HL-60 (cell line): ENCODE data around the gene GRM8.

ENCODE experiments used
- GABPA ChIP-seq: IDR thresholded peaks from 2 replicates; pipeline ENCODE4 v1.6.1; 2012; ENCODE audit warnings: low read depth
- POLR2AphosphoS5 ChIP-seq: IDR thresholded peaks from 2 replicates; pipeline ENCODE4 v1.6.1; 2012; ENCODE audit warnings: low read depth
- TF ChIP-seq, protein P1 (sequence below): IDR thresholded peaks from one replicate; pipeline ENCODE4 v1.5.1; 2011; ENCODE audit warnings: low read length, control low read depth, inconsistent platforms; ENCODE audit not compliant: insufficient read depth
- TF ChIP-seq, protein P2 (sequence below): IDR thresholded peaks from 2 replicates; pipeline ENCODE4 v1.6.1; 2012; ENCODE audit warnings: low read depth; ENCODE audit not compliant: insufficient replicate concordance

DNA sequence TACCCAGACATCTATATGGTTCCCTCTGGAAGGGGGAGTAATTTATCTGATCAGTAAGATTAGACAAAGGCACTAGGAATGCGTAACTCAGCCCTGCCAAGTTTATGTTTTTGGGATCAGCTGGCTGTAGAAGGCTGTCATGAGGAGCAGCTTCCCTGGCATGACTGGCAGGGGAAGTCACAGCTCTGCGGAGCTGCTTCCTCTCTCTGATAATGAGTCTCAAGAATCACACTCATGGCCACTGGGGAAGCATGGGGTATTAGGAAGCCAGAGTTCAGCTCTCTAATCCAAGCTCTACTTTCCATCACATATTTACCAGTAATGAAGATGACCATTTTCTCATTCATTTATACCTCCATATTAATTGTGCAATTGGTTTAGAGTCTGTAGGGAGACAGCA lies 758.9 kb downstream of the GRM8 start:
- TF ChIP-seq, protein P1, sequence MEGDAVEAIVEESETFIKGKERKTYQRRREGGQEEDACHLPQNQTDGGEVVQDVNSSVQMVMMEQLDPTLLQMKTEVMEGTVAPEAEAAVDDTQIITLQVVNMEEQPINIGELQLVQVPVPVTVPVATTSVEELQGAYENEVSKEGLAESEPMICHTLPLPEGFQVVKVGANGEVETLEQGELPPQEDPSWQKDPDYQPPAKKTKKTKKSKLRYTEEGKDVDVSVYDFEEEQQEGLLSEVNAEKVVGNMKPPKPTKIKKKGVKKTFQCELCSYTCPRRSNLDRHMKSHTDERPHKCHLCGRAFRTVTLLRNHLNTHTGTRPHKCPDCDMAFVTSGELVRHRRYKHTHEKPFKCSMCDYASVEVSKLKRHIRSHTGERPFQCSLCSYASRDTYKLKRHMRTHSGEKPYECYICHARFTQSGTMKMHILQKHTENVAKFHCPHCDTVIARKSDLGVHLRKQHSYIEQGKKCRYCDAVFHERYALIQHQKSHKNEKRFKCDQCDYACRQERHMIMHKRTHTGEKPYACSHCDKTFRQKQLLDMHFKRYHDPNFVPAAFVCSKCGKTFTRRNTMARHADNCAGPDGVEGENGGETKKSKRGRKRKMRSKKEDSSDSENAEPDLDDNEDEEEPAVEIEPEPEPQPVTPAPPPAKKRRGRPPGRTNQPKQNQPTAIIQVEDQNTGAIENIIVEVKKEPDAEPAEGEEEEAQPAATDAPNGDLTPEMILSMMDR: no peak
- TF ChIP-seq POLR2AphosphoS5: no peak
- no peak for TF ChIP-seq GABPA
- TF ChIP-seq, protein P2, sequence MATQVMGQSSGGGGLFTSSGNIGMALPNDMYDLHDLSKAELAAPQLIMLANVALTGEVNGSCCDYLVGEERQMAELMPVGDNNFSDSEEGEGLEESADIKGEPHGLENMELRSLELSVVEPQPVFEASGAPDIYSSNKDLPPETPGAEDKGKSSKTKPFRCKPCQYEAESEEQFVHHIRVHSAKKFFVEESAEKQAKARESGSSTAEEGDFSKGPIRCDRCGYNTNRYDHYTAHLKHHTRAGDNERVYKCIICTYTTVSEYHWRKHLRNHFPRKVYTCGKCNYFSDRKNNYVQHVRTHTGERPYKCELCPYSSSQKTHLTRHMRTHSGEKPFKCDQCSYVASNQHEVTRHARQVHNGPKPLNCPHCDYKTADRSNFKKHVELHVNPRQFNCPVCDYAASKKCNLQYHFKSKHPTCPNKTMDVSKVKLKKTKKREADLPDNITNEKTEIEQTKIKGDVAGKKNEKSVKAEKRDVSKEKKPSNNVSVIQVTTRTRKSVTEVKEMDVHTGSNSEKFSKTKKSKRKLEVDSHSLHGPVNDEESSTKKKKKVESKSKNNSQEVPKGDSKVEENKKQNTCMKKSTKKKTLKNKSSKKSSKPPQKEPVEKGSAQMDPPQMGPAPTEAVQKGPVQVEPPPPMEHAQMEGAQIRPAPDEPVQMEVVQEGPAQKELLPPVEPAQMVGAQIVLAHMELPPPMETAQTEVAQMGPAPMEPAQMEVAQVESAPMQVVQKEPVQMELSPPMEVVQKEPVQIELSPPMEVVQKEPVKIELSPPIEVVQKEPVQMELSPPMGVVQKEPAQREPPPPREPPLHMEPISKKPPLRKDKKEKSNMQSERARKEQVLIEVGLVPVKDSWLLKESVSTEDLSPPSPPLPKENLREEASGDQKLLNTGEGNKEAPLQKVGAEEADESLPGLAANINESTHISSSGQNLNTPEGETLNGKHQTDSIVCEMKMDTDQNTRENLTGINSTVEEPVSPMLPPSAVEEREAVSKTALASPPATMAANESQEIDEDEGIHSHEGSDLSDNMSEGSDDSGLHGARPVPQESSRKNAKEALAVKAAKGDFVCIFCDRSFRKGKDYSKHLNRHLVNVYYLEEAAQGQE: no peak
